Astrocyte (in vitro differentiated cells and primary cell): Measurements from ENCODE around the gene SETD7. TPM values are rescaled to one million over a fixed set of nuclear protein-coding genes. Genes with fewer than 3 reads are reported as not detected.

Source experiments
- DNase-seq: peaks from one replicate; pipeline ENCODE4 v3.0.0-alpha.2; 2010; ENCODE audit warnings: low read depth
- FAIRE-seq: peaks from 2 replicates; lab custom pipeline; 2011; peaks lifted over from hg19 to GRCh38; lab: Jason Lieb, UNC
- H2AFZ ChIP-seq: 2 replicates; pipeline ENCODE4 v1.6.0; 2012; ENCODE audit warnings: low read depth, low read length, inconsistent platforms
- H3K27ac ChIP-seq: 2 replicates; pipeline ENCODE4 v1.5.1; 2011; ENCODE audit warnings: low read depth, low read length, inconsistent platforms
- H3K27me3 ChIP-seq: 2 replicates; pipeline ENCODE4 v1.6.0; 2011; ENCODE audit warnings: low read length, inconsistent platforms; ENCODE audit not compliant: insufficient read depth
- H3K36me3 ChIP-seq: 2 replicates; pipeline ENCODE4 v1.5.1; 2011; ENCODE audit warnings: low read length, inconsistent platforms; ENCODE audit not compliant: insufficient read depth
- H3K4me1 ChIP-seq: 2 replicates; pipeline ENCODE4 v1.5.1; 2011; ENCODE audit warnings: low read length, inconsistent platforms; ENCODE audit not compliant: insufficient read depth
- H3K4me2 ChIP-seq: 2 replicates; pipeline ENCODE4 v1.6.0; 2012; ENCODE audit warnings: low read length, inconsistent platforms
- H3K4me3 ChIP-seq: 2 replicates; pipeline ENCODE4 v1.5.1; 2011; ENCODE audit warnings: low read depth, mild to moderate bottlenecking, low read length, inconsistent platforms; ENCODE audit not compliant: insufficient read depth
- H3K79me2 ChIP-seq: 2 replicates; pipeline ENCODE4 v1.6.0; 2012; ENCODE audit warnings: mild to moderate bottlenecking, low read length, inconsistent platforms; ENCODE audit not compliant: insufficient read depth
- H3K9ac ChIP-seq: 2 replicates; pipeline ENCODE4 v1.6.0; 2012; ENCODE audit warnings: mild to moderate bottlenecking, low read length, inconsistent platforms
- H3K9me3 ChIP-seq: 2 replicates; pipeline ENCODE4 v1.5.1; 2012; ENCODE audit warnings: low read depth, mild to moderate bottlenecking, low read length, inconsistent platforms; ENCODE audit not compliant: insufficient read depth
- H4K20me1 ChIP-seq: 2 replicates; pipeline ENCODE4 v1.6.0; 2012; ENCODE audit warnings: low read length, inconsistent platforms; ENCODE audit not compliant: insufficient read depth
- H3K27ac Mint-ChIP-seq: one replicate; pipeline ENCODE4 v1.8.0; 2021; ENCODE audit warnings: mild to moderate bottlenecking, mixed read lengths; ENCODE audit not compliant: unreplicated experiment
- H3K27me3 Mint-ChIP-seq: one replicate; pipeline ENCODE4 v1.8.0; 2021; ENCODE audit warnings: low read depth, mixed read lengths; ENCODE audit not compliant: unreplicated experiment
- H3K36me3 Mint-ChIP-seq: one replicate; pipeline ENCODE4 v1.8.0; 2021; ENCODE audit warnings: low read depth, mixed read lengths; ENCODE audit not compliant: unreplicated experiment
- H3K4me1 Mint-ChIP-seq: one replicate; pipeline ENCODE4 v1.8.0; 2021; ENCODE audit warnings: low read depth, mixed read lengths; ENCODE audit not compliant: unreplicated experiment
- H3K4me3 Mint-ChIP-seq: one replicate; pipeline ENCODE4 v1.8.0; 2021; ENCODE audit warnings: mild to moderate bottlenecking, moderate library complexity, mixed read lengths; ENCODE audit not compliant: unreplicated experiment
- H3K9me3 Mint-ChIP-seq: one replicate; pipeline ENCODE4 v1.8.0; 2021; ENCODE audit warnings: mild to moderate bottlenecking, mixed read lengths; ENCODE audit not compliant: unreplicated experiment
- EZH2 ChIP-seq: IDR thresholded peaks from 2 replicates; pipeline ENCODE4 v1.6.1; 2012; ENCODE audit warnings: mild to moderate bottlenecking, low read length, inconsistent platforms; ENCODE audit not compliant: insufficient read depth
- total RNA-seq: library from RNA; stranded (reverse); gene quantifications from 2 replicates; pipeline ENCODE4 v1.2.1, GENCODE V29; 2021
- TF ChIP-seq, protein P1 (sequence below): IDR thresholded peaks from 2 replicates; pipeline ENCODE4 v1.5.1; 2011; ENCODE audit warnings: low read depth, mild to moderate bottlenecking, inconsistent platforms, low read length, moderate library complexity; ENCODE audit not compliant: insufficient read depth

Gene SETD7
- total RNA-seq, 1 donor from 2014 or later, result 55.0 TPM

DNA sequence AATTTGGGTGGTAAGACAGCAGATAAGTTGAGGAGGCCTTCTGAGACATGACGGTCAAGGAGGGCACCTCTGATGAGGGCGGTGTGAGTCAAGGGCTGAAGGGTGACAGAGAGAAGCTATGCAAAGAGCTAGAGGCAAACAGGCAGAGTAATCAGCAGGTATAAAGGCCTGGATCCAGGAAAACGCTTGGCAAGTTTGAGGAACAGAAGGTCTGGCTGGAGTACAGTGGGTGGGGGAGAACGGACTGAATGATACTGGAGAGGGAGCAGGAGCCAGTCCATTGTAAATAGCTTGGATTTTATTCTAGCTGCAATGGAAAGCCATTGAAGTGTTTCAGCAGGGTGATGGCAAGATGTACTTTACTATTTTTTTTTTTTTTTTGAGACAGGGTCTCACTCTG lies 62.8 kb downstream of the SETD7 start:
- Histone ChIP-seq H3K4me3 (no peak overlapping the region), H2AFZ (no peak overlapping the region), H3K79me2 (no peaks in the 10 kb centered on the region), H3K9me3 (no peaks in the 10 kb centered on the region), H3K27ac (no peak overlapping the region), H4K20me1 (no peaks in the 10 kb centered on the region), H3K4me2 (no peak overlapping the region), H3K36me3 (no peaks in the 10 kb centered on the region), H3K4me1 (no peaks in the 10 kb centered on the region), H3K27me3 (no peaks in the 10 kb centered on the region), H3K9ac (no peak overlapping the region)
- Mint-ChIP-seq H3K27me3 (no peaks in the 10 kb centered on the region), H3K9me3 (peaks cover 4% of the 10 kb centered on the region), H3K36me3 (no peaks in the 10 kb centered on the region), H3K27ac (no peak overlapping the region), H3K4me3 (no peak overlapping the region), H3K4me1 (no peaks in the 10 kb centered on the region)
- FAIRE-seq, result no peak
- DNase-seq, result no peak
- TF ChIP-seq, protein P1, sequence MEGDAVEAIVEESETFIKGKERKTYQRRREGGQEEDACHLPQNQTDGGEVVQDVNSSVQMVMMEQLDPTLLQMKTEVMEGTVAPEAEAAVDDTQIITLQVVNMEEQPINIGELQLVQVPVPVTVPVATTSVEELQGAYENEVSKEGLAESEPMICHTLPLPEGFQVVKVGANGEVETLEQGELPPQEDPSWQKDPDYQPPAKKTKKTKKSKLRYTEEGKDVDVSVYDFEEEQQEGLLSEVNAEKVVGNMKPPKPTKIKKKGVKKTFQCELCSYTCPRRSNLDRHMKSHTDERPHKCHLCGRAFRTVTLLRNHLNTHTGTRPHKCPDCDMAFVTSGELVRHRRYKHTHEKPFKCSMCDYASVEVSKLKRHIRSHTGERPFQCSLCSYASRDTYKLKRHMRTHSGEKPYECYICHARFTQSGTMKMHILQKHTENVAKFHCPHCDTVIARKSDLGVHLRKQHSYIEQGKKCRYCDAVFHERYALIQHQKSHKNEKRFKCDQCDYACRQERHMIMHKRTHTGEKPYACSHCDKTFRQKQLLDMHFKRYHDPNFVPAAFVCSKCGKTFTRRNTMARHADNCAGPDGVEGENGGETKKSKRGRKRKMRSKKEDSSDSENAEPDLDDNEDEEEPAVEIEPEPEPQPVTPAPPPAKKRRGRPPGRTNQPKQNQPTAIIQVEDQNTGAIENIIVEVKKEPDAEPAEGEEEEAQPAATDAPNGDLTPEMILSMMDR, result no peak
- no peak for TF ChIP-seq EZH2

- Mint-ChIP-seq H3K27me3 (no peaks in the 10 kb centered on the region), H3K36me3 (no peaks in the 10 kb centered on the region), H3K4me1 (no peaks in the 10 kb centered on the region), H3K4me3 (no peak overlapping the region), H3K9me3 (peaks cover 4% of the 10 kb centered on the region), H3K27ac (no peak overlapping the region)
- no peak overlapping the region for H3K4me2 ChIP-seq
- no peak overlapping the region for H2AFZ ChIP-seq
- no peaks in the 10 kb centered on the region for H3K27me3 ChIP-seq
- DNase-seq (no peak), FAIRE-seq (no peak)
- no peak for TF ChIP-seq EZH2
- TF ChIP-seq, protein P1, result no peak
- H3K79me2 ChIP-seq, result no peaks in the 10 kb centered on the region
- H3K27ac ChIP-seq, result no peak overlapping the region
- no peak overlapping the region for H3K9ac ChIP-seq
- no peak overlapping the region for H3K4me3 ChIP-seq
- no peaks in the 10 kb centered on the region for H3K9me3 ChIP-seq
- H3K36me3 ChIP-seq, result no peaks in the 10 kb centered on the region
- H3K4me1 ChIP-seq, result no peaks in the 10 kb centered on the region
- no peaks in the 10 kb centered on the region for H4K20me1 ChIP-seq
Measured at GRCh38 chr4:139492429-139492828, 63.6 kb downstream of the SETD7 start.

GRCh38 chr4:139489638-139490037 lies 66.4 kb downstream of the SETD7 start:
- FAIRE-seq (no peak), DNase-seq (no peak)
- TF ChIP-seq, protein P1, result no peak
- no peak for TF ChIP-seq EZH2
- H3K27me3 ChIP-seq, result no peaks in the 10 kb centered on the region
- H4K20me1 ChIP-seq, result no peaks in the 10 kb centered on the region
- Mint-ChIP-seq H3K27ac (no peak overlapping the region), H3K4me3 (no peak overlapping the region), H3K9me3 (peaks cover 4% of the 10 kb centered on the region), H3K4me1 (no peaks in the 10 kb centered on the region), H3K36me3 (no peaks in the 10 kb centered on the region), H3K27me3 (no peaks in the 10 kb centered on the region)
- no peak overlapping the region for H3K4me3 ChIP-seq
- H2AFZ ChIP-seq, result no peak overlapping the region
- H3K4me2 ChIP-seq, result no peak overlapping the region
- H3K9me3 ChIP-seq, result no peaks in the 10 kb centered on the region
- no peak overlapping the region for H3K9ac ChIP-seq
- H3K4me1 ChIP-seq, result no peaks in the 10 kb centered on the region
- no peak overlapping the region for H3K27ac ChIP-seq
- H3K36me3 ChIP-seq, result no peaks in the 10 kb centered on the region
- no peaks in the 10 kb centered on the region for H3K79me2 ChIP-seq
